IMR-90 (cell line): ENCODE data around the gene FMNL1.

Experiments
- MXI1 ChIP-seq: IDR thresholded peaks from 2 replicates; pipeline ENCODE4 v1.6.1; 2012; ENCODE audit warnings: low read depth, mild to moderate bottlenecking, low read length, moderate library complexity, borderline replicate concordance
- POLR2A ChIP-seq: IDR thresholded peaks from 2 replicates; pipeline ENCODE4 v1.6.1; 2012; ENCODE audit warnings: mild to moderate bottlenecking, low read depth, low read length
- RCOR1 ChIP-seq: IDR thresholded peaks from 2 replicates; pipeline ENCODE4 v1.6.1; 2012; ENCODE audit warnings: mild to moderate bottlenecking, low read length, improper control_type of control experiment; ENCODE audit not compliant: insufficient replicate concordance
- TF ChIP-seq, protein P1 (sequence below): conservative IDR thresholded peaks from 2 replicates; pipeline ENCODE4 v1.5.1; 2012; ENCODE audit warnings: mild to moderate bottlenecking, low read depth, low read length, improper control_type of control experiment
- TF ChIP-seq, protein P2 (sequence below): fragments of 150-350 bp; IDR thresholded peaks from 2 replicates; pipeline ENCODE4 v1.6.1; 2016; ENCODE audit warnings: low read depth, mild to moderate bottlenecking, low read length, moderate library complexity, borderline replicate concordance

DNA sequence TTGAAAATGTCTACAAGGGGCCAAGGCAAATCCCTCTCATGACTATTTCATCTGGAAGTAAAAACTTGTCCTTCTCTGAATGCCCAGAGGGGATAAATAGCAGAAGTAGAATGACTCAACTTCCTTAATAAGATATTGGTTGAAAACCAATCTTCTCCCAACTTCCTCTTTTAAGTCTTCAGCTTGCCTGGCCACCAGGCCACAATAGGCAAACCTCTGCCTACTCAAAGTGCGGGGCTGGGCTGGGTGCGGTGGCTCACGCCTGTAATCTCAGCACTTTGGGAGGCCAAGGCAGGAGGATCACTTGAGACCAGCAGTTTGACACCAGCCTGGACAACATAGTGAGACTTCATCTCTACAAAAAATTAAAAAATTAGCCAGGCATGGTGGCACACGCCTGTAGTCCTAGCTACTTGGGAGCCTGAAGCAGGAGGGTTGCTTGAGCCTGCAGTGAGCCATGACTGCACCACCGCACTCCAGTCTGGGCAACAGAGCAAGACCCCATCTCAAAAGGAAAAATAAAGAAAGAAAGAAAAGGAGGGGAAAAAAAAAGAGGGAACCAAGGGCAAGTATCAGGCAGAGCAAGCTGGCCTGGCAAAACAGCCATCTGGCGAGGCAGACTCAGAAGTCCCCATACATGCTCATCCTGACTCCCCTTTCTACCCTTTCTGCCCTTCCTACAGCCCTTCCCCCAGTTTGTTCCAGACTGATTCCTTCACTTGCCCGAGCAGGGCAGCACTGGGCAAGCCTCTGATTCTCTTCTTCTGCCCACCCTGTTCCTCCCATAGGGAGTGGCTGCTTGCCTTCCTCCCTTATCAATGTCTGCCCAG lies 74.5 kb downstream of the FMNL1 start:
- TF ChIP-seq, protein P1, sequence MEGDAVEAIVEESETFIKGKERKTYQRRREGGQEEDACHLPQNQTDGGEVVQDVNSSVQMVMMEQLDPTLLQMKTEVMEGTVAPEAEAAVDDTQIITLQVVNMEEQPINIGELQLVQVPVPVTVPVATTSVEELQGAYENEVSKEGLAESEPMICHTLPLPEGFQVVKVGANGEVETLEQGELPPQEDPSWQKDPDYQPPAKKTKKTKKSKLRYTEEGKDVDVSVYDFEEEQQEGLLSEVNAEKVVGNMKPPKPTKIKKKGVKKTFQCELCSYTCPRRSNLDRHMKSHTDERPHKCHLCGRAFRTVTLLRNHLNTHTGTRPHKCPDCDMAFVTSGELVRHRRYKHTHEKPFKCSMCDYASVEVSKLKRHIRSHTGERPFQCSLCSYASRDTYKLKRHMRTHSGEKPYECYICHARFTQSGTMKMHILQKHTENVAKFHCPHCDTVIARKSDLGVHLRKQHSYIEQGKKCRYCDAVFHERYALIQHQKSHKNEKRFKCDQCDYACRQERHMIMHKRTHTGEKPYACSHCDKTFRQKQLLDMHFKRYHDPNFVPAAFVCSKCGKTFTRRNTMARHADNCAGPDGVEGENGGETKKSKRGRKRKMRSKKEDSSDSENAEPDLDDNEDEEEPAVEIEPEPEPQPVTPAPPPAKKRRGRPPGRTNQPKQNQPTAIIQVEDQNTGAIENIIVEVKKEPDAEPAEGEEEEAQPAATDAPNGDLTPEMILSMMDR = no peak
- TF ChIP-seq MXI1 (no peak), RCOR1 (no peak), POLR2A (no peak)
- TF ChIP-seq, protein P2, sequence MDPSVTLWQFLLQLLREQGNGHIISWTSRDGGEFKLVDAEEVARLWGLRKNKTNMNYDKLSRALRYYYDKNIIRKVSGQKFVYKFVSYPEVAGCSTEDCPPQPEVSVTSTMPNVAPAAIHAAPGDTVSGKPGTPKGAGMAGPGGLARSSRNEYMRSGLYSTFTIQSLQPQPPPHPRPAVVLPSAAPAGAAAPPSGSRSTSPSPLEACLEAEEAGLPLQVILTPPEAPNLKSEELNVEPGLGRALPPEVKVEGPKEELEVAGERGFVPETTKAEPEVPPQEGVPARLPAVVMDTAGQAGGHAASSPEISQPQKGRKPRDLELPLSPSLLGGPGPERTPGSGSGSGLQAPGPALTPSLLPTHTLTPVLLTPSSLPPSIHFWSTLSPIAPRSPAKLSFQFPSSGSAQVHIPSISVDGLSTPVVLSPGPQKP = no peak
